Smooth muscle cell (in vitro differentiated cells): Measurements from ENCODE around the gene SOCS3. TPM values are rescaled to one million over a fixed set of nuclear protein-coding genes. Genes with fewer than 3 reads are reported as not detected.
A peak's percentile ranks its signal among the peaks of the same experiment; 100 is the strongest.

Experiments
- DNase-seq: peaks from one replicate; lab custom pipeline; 2025; ENCODE audit not compliant: unreplicated experiment; lab: John Stamatoyannopoulos, UW
- H2AFZ ChIP-seq: fragments of 200-600 bp; sonication (generic); 2 replicates; pipeline ENCODE4 v1.6.0; 2016; ENCODE audit warnings: antibody characterized with exemption, low read depth, mild to moderate bottlenecking
- H3F3A ChIP-seq: fragments of 200-600 bp; sonication (generic); 2 replicates; pipeline ENCODE4 v1.6.0; 2017; ENCODE audit warnings: antibody characterized with exemption, low read depth
- H3K27ac ChIP-seq: fragments of 200-600 bp; sonication (generic); 2 replicates; pipeline ENCODE4 v1.5.1; 2016; ENCODE audit warnings: low read depth, mild to moderate bottlenecking
- H3K27me3 ChIP-seq: fragments of 200-600 bp; sonication (generic); 2 replicates; pipeline ENCODE4 v1.6.1; 2016; ENCODE audit warnings: low read depth, mild to moderate bottlenecking
- H3K36me3 ChIP-seq: fragments of 200-600 bp; sonication (generic); 2 replicates; pipeline ENCODE4 v1.5.1; 2016; ENCODE audit warnings: low read depth
- H3K4me1 ChIP-seq: fragments of 200-600 bp; sonication (generic); 2 replicates; pipeline ENCODE4 v1.5.1; 2016; ENCODE audit warnings: low read depth
- H3K4me2 ChIP-seq: fragments of 200-600 bp; sonication (generic); 2 replicates; pipeline ENCODE4 v1.6.0; 2016; ENCODE audit warnings: mild to moderate bottlenecking
- H3K4me3 ChIP-seq: fragments of 200-600 bp; sonication (generic); 2 replicates; pipeline ENCODE4 v1.5.1; 2016; ENCODE audit warnings: mild to moderate bottlenecking
- H3K79me2 ChIP-seq: fragments of 200-600 bp; sonication (generic); 2 replicates; pipeline ENCODE4 v1.6.0; 2016; ENCODE audit warnings: low read depth, mild to moderate bottlenecking
- H3K9ac ChIP-seq: fragments of 200-600 bp; sonication (generic); 2 replicates; pipeline ENCODE4 v1.6.0; 2016; ENCODE audit warnings: low read depth
- H3K9me3 ChIP-seq: fragments of 200-600 bp; sonication (generic); replicated peaks from 2 replicates; pipeline ENCODE4 v1.5.1; 2016; ENCODE audit warnings: low read depth
- H4K20me1 ChIP-seq: fragments of 200-600 bp; sonication (generic); 2 replicates; pipeline ENCODE4 v1.6.0; 2016; ENCODE audit warnings: low read depth
- WGBS: methylation state at CpG from one replicate; pipeline ENCODE4 v1.1.7; 2016; ENCODE audit warnings: low lambda C conversion rate; 5-methylcytosine and 5-hydroxymethylcytosine counted together
- polyA plus RNA-seq: library from polyadenylated mRNA; unstranded; fragments of >200 nt; fragmentation: Nextera tagmentation; extraction: Ambion mirVana; gene quantifications from 2 replicates; pipeline ENCODE4 v1.2.1, GENCODE V29; 2016
- total RNA-seq: library from RNA; depleted of rRNA; stranded (reverse); fragments of >200 nt; gene quantifications from 2 replicates; pipeline ENCODE4 v1.2.3, GENCODE V29; 2014
- TF ChIP-seq, protein P1 (sequence below): fragments of 200-600 bp; sonication (generic); IDR thresholded peaks from 2 replicates; pipeline ENCODE4 v1.5.1; 2017; ENCODE audit warnings: borderline replicate concordance, mild to moderate bottlenecking, antibody characterized with exemption; ENCODE audit not compliant: insufficient read depth, poor library complexity, severe bottlenecking

Gene SOCS3
- total and polyA plus RNA-seq, 2 experiments from 2014 or later, result 116 to 310 TPM

DNA sequence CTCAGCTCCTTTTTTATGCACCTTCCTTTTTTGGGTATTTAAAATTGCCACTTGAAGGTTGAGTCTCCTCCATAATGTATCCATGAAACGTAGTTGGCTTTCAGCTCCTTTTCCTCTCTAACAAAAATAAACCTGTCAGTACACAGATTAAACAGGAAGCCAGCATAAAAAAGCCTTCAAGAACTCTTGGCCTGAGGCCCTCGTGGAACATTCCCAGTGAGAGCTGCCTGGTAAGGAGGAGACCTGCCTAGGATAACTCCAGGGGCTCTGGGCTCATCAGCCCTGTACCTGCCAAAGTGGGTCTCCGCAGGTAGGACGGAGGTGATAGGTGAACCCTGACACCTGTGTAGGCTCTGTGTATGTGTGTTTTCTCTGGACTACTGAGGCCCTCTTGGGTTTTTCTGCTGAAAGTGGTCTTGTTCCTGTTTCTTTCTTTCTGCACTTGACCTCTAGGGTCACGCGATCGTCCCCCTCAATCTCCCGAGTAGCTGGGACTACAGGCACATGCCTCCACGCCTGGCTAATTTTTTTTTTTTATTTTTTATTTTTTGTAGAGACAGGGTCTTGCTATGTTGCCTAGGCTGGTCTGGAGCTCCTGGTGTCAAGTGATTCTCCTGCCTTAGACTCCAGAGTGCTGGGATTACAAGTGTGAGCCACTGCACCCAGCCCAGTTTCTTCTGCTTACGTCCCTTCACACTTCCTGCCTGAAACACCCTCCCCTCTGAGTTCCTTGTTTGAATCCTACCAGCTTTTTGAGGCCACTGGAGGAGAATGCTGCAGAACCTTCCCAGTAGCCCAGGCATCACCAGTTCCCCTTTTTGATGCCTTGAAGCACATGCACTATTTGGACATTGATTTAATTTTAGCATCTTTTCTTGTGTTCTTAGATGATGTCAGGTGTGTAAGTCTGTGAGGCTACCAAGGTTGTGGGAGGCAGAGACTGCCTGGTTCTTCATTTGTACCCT, 28.4 kb upstream of the SOCS3 start:
- H3K79me2 ChIP-seq, result peaks cover 69% of the 10 kb centered on the region
- H3K27ac ChIP-seq, result peak overlapping the region; percentile 30
- no peaks in the 10 kb centered on the region for H3K36me3 ChIP-seq
- peaks cover 30% of the 10 kb centered on the region for H4K20me1 ChIP-seq
- peaks cover 36% of the 10 kb centered on the region for H3F3A ChIP-seq
- no peaks in the 10 kb centered on the region for H3K27me3 ChIP-seq
- no peak overlapping the region for H3K4me3 ChIP-seq
- H2AFZ ChIP-seq, result no peak overlapping the region
- no peak overlapping the region for H3K9ac ChIP-seq
- DNase-seq, result no peak
- peaks cover 31% of the 10 kb centered on the region for H3K4me1 ChIP-seq
- no peak overlapping the region for H3K4me2 ChIP-seq
- WGBS, result 80% methylated on average over 10 of the region's 10 CpGs
- H3K9me3 ChIP-seq, result no peaks in the 10 kb centered on the region
- TF ChIP-seq, protein P1, sequence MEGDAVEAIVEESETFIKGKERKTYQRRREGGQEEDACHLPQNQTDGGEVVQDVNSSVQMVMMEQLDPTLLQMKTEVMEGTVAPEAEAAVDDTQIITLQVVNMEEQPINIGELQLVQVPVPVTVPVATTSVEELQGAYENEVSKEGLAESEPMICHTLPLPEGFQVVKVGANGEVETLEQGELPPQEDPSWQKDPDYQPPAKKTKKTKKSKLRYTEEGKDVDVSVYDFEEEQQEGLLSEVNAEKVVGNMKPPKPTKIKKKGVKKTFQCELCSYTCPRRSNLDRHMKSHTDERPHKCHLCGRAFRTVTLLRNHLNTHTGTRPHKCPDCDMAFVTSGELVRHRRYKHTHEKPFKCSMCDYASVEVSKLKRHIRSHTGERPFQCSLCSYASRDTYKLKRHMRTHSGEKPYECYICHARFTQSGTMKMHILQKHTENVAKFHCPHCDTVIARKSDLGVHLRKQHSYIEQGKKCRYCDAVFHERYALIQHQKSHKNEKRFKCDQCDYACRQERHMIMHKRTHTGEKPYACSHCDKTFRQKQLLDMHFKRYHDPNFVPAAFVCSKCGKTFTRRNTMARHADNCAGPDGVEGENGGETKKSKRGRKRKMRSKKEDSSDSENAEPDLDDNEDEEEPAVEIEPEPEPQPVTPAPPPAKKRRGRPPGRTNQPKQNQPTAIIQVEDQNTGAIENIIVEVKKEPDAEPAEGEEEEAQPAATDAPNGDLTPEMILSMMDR, result no peak

DNA sequence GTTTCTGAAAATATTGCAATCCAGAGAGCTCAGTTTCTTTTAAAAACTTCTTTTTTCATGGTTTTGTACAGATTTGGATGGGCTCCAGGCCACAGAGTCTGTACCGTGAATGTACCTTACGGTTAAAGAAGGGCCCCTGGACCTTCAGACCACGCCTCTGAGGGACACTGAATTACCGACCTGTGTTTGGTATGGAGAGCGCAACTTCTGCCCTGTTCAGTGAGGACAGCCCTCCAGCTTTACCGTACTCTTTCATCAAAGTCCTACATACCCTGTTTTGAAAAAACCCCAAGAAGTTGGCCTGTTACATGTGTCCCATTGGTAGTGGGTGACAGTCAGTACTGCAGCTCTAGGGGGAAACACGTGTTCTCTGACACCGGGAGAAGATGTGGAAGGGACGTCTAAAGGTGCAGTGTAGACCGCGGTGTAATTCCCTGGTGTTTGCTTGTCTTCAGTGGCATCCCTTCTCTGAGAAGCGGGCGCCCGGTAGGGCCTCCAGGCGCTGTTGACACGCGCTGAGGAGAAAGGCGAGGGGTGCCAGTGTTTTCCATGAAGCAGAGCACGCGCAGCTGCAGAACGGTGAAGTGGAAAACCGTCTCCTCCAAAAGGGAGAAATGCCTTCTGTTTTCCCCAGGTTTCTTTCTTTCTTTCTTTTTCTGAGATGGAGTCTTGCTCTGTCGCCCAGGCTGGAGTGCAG, 24.8 kb upstream of the SOCS3 start:
- TF ChIP-seq, protein P1, result no peak
- Histone ChIP-seq H3K27me3 (no peaks in the 10 kb centered on the region), H3K4me1 (peaks cover 36% of the 10 kb centered on the region)

DNA sequence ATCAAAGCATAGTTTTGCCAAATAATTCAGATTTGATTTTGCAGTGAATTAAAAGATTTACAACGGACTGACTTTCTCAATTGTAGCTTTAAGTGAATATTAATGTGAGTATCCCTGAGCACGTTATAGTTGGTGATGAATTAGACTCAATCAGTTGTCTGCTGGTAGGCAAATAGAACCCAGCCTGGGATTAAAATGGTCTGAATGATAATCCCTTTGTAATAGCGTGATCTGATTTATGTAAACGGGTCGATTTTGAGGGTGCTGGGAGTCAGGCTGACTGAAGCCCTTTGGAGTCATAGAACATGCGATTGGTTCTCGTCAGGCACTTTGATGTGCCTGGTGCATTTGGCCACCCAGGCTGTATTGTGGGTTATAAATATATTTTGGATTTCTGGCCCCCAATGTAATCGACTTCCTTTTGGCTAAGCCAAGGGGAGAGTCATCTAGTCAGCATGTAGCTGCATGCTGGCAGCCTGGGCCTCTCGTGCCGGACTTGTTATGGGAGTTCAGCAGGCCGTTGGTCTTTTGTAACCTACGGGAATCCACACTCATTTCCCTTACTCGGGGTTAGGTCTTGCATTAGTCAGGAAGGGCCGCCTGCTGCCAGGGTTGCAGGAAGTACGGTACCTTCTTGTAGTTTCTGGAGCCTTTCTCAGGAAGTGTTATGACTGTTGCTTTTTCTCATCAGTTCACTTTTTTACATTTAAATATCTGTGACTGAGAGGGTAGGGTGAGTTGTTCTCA, 24.0 kb upstream of the SOCS3 start:
- Histone ChIP-seq H3F3A (peaks cover 49% of the 10 kb centered on the region), H3K27me3 (no peaks in the 10 kb centered on the region), H2AFZ (no peak overlapping the region), H3K4me1 (peaks cover 41% of the 10 kb centered on the region), H3K27ac (peak overlapping the region; percentile 84), H3K9me3 (no peaks in the 10 kb centered on the region), H3K9ac (peak overlapping the region; percentile 26), H3K4me3 (no peak overlapping the region), H3K4me2 (peak overlapping the region; percentile 68), H3K79me2 (peaks cover 94% of the 10 kb centered on the region), H3K36me3 (no peaks in the 10 kb centered on the region), H4K20me1 (peaks cover 42% of the 10 kb centered on the region)
- peak; percentile 19 for DNase-seq
- TF ChIP-seq, protein P1, result no peak
- 28% methylated on average over 15 of the region's 15 CpGs for WGBS

More for the DNA sequence above, 24.8 kb upstream of the SOCS3 start:
- Histone ChIP-seq H3K27ac (peak overlapping the region; percentile 84), H3F3A (peaks cover 52% of the 10 kb centered on the region), H2AFZ (no peak overlapping the region), H3K4me3 (no peak overlapping the region), H3K4me2 (peak overlapping the region; percentile 68), H4K20me1 (peaks cover 47% of the 10 kb centered on the region), H3K36me3 (no peaks in the 10 kb centered on the region), H3K9ac (peak overlapping the region; percentile 26), H3K79me2 (peaks cover 96% of the 10 kb centered on the region), H3K9me3 (no peaks in the 10 kb centered on the region)
- DNase-seq, result no peak
- WGBS, result 93% methylated on average over 23 of the region's 23 CpGs
